Measurements from ENCODE around the gene LRRC1. TPM values are rescaled to one million over a fixed set of nuclear protein-coding genes. Genes with fewer than 3 reads are reported as not detected.

LRRC1 gene
- total and polyA plus RNA-seq, 10 donors, result 1.8 to 6.3 (median 3.7) TPM

- H3K36me3 ChIP-seq, result no peaks in the 10 kb centered on the region
- no peak for TF ChIP-seq CTCF (IDR thresholded peaks at IDR 0.05 in 8 of 11, conservative IDR thresholded peaks at IDR 0.05 in 3 of 11)
- TF ChIP-seq POLR2AphosphoS5 (IDR thresholded peaks at IDR 0.05), result no peak
- TF ChIP-seq POLR2A (IDR thresholded peaks at IDR 0.05), result no peak
- no peak for DNase-seq
- H3K27me3 ChIP-seq (replicated peaks in 1 of 7), result peaks cover 0 to 12% (median 0%) of the 10 kb centered on the region in 7 donors
- H3K9me3 ChIP-seq, result peaks cover 0 to 12% (median 3%) of the 10 kb centered on the region in 8 donors
- intact Hi-C loops (cut with DNase I; ENCODE audit: low total_unique reads), result no loop called here
- no peak overlapping the region for H3K27ac ChIP-seq
- H3K4me3 ChIP-seq, result no peak overlapping the region
- no peaks in the 10 kb centered on the region for H3K4me1 ChIP-seq
- 76 to 84% (median 83%) methylated on average over 2 to 4 of the region's 4 CpGs for WGBS, 5 donors
Measured at GRCh38 chr6:53945765-53946407, 151.1 kb downstream of the LRRC1 start.

- H3K9me3 ChIP-seq, result peaks cover 0 to 19% (median 10%) of the 10 kb centered on the region in 8 donors
- H3K27ac ChIP-seq, result no peak overlapping the region
- no peak overlapping the region for H3K4me3 ChIP-seq
- 77 to 95% (median 85%) methylated on average over 1 of the region's 1 CpG for WGBS, 5 donors
- intact Hi-C loops (cut with DNase I; ENCODE audit: low total_unique reads), result no loop called here
- DNase-seq, result no peak
- no peaks in the 10 kb centered on the region for H3K36me3 ChIP-seq
- no peaks in the 10 kb centered on the region for H3K4me1 ChIP-seq
- peaks cover 0 to 12% (median 0%) of the 10 kb centered on the region in 7 donors for H3K27me3 ChIP-seq (replicated peaks in 1 of 7)
- TF ChIP-seq POLR2A (IDR thresholded peaks at IDR 0.05) (no peak), POLR2AphosphoS5 (IDR thresholded peaks at IDR 0.05) (no peak)
Measured at GRCh38 chr6:53947780-53948179, 153.0 kb downstream of the LRRC1 start.

- Histone ChIP-seq H3K27me3 (replicated peaks in 1 of 7) (peaks cover 0 to under 1% (median 0%) of the 10 kb centered on the region in 7 donors), H3K4me1 (no peaks in the 10 kb centered on the region), H3K4me3 (no peak overlapping the region), H3K9me3 (peaks cover 0 to 19% (median 10%) of the 10 kb centered on the region in 8 donors), H3K36me3 (no peaks in the 10 kb centered on the region), H3K27ac (no peak overlapping the region)
- TF ChIP-seq POLR2A (IDR thresholded peaks at IDR 0.05), result no peak
- no peak for TF ChIP-seq POLR2AphosphoS5 (IDR thresholded peaks at IDR 0.05)
- no peak for TF ChIP-seq CTCF (IDR thresholded peaks at IDR 0.05 in 8 of 11, conservative IDR thresholded peaks at IDR 0.05 in 3 of 11)
- DNase-seq, result no peak
- WGBS, 5 donors, result 85 to 87% (median 86%) methylated on average over 3 of the region's 3 CpGs
- intact Hi-C loops (cut with DNase I; ENCODE audit: low total_unique reads), result no loop called here
Measured at GRCh38 chr6:53951383-53951782, 156.6 kb downstream of the LRRC1 start.

- Histone ChIP-seq H3K27me3 (replicated peaks in 1 of 7) (peaks cover 0 to 6% (median 0%) of the 10 kb centered on the region in 7 donors), H3K27ac (no peak overlapping the region), H3K4me3 (no peak overlapping the region), H3K36me3 (no peaks in the 10 kb centered on the region), H3K9me3 (peaks cover 0 to 4% (median 3%) of the 10 kb centered on the region in 8 donors), H3K4me1 (no peaks in the 10 kb centered on the region)
- peak; percentile 60 for DNase-seq
- peak in 5 of 11 experiments; percentile 12 to 46 (median 29) for TF ChIP-seq CTCF (IDR thresholded peaks at IDR 0.05 in 8 of 11, conservative IDR thresholded peaks at IDR 0.05 in 3 of 11)
- no peak for TF ChIP-seq POLR2A (IDR thresholded peaks at IDR 0.05)
- 39 to 52% (median 51%) methylated on average over 6 of the region's 6 CpGs for WGBS, 5 donors
- intact Hi-C loops (cut with DNase I; ENCODE audit: low total_unique reads), result no loop called here
Measured at GRCh38 chr6:53956068-53956711, 161.4 kb downstream of the LRRC1 start.

Data from spleen (tissue), 11 donors.